CD14-positive monocyte (primary cell): ENCODE measurements around the gene RMND5B. TPM values are rescaled to one million over a fixed set of nuclear protein-coding genes. Genes with fewer than 3 reads are reported as not detected.

Experiments used
- DNase-seq, 3 donors: peaks; one replicate each; pipeline ENCODE4 v3.0.0-alpha.2; 2011 to 2022
- H2AFZ ChIP-seq: 2 replicates; pipeline ENCODE4 v1.6.0; 2012; ENCODE audit warnings: mild to moderate bottlenecking, low read depth, low read length, inconsistent platforms; ENCODE audit not compliant: insufficient read depth, poor library complexity, severe bottlenecking
- H3K27ac ChIP-seq, 2 donors: 1 replicate in 1 of 2; 2 replicates in 1 of 2; pipeline ENCODE4 v1.5.1; 2012 to 2013; ENCODE audit warnings: low read length in 2 of 2, control low read depth in 1 of 2, inconsistent platforms in 1 of 2, low read depth in 1 of 2, mild to moderate bottlenecking in 1 of 2
- H3K27me3 ChIP-seq, 2 donors: one replicate each; pipeline versions ENCODE4 v1.6.0 to v1.6.1; 2011 to 2013; ENCODE audit warnings: low read length in 2 of 2; ENCODE audit not compliant: control insufficient read depth in 2 of 2, insufficient read depth in 2 of 2
- H3K36me3 ChIP-seq, 2 donors: replicated peaks in 1 of 2; 1 replicate in 1 of 2; 2 replicates in 1 of 2; pipeline versions ENCODE4 v1.5.1 to v1.6.1; 2012 to 2013; ENCODE audit warnings: low read length in 2 of 2, control low read depth in 1 of 2, inconsistent platforms in 1 of 2, mild to moderate bottlenecking in 1 of 2; ENCODE audit not compliant: insufficient read depth in 2 of 2, control insufficient read depth in 1 of 2
- H3K4me1 ChIP-seq, 2 donors: 1 replicate in 1 of 2; 2 replicates in 1 of 2; pipeline versions ENCODE4 v1.5.1 to v1.6.1; 2012 to 2013; ENCODE audit warnings: low read length in 2 of 2, control low read depth in 1 of 2, inconsistent platforms in 1 of 2, mild to moderate bottlenecking in 1 of 2, moderate library complexity in 1 of 2; ENCODE audit not compliant: insufficient read depth in 2 of 2, control insufficient read depth in 1 of 2
- H3K4me2 ChIP-seq: replicated peaks from 2 replicates; pipeline ENCODE3; 2012; ENCODE audit warnings: low read length, moderate library complexity, mild to moderate bottlenecking; ENCODE audit not compliant: poor library complexity, severe bottlenecking; ENCODE audit errors: extremely low read depth
- H3K4me3 ChIP-seq, 3 experiments: fragments of 200-600 bp in 1 of 3; sonication (generic) in 1 of 3; replicated peaks in 1 of 3; 1 replicate in 2 of 3; 2 replicates in 1 of 3; pipeline ENCODE4 v1.5.1; 2011 to 2013; ENCODE audit warnings: low read length in 3 of 3, mild to moderate bottlenecking in 3 of 3, control low read depth in 2 of 3, low read depth in 2 of 3, inconsistent platforms in 1 of 3, moderate library complexity in 1 of 3
- H3K79me2 ChIP-seq: 2 replicates; pipeline ENCODE4 v1.6.0; 2012; ENCODE audit warnings: mild to moderate bottlenecking, control low read depth, inconsistent platforms, low read length, moderate library complexity; ENCODE audit not compliant: insufficient read depth
- H3K9ac ChIP-seq: 2 replicates; pipeline ENCODE4 v1.6.0; 2017; ENCODE audit warnings: low read length, mild to moderate bottlenecking; ENCODE audit not compliant: insufficient read depth, poor library complexity, severe bottlenecking
- H3K9me3 ChIP-seq, 2 donors: replicated peaks in 1 of 2; 1 replicate in 1 of 2; 2 replicates in 1 of 2; pipeline versions ENCODE4 v1.5.1 to v1.6.1; 2012 to 2013; ENCODE audit warnings: low read length in 2 of 2, control low read depth in 1 of 2; ENCODE audit not compliant: control insufficient read depth in 1 of 2, insufficient read depth in 1 of 2
- H4K20me1 ChIP-seq: 2 replicates; pipeline ENCODE4 v1.6.0; 2012; ENCODE audit warnings: mild to moderate bottlenecking, low read length, control low read depth, moderate library complexity; ENCODE audit not compliant: insufficient read depth
- H3K27ac Mint-ChIP-seq, 7 donors: one replicate each; pipeline ENCODE4 v1.8.0; 2020; ENCODE audit warnings: mild to moderate bottlenecking in 7 of 7, mixed read lengths in 7 of 7, moderate library complexity in 6 of 7, inconsistent platforms in 2 of 7
- H3K27me3 Mint-ChIP-seq, 3 donors: one replicate each; pipeline ENCODE4 v1.8.0; 2021 to 2022; ENCODE audit warnings: low read depth in 3 of 3, mild to moderate bottlenecking in 3 of 3, mixed read lengths in 3 of 3, moderate library complexity in 3 of 3, inconsistent platforms in 1 of 3
- H3K36me3 Mint-ChIP-seq, 2 donors: one replicate each; pipeline ENCODE4 v1.8.0; 2020; ENCODE audit warnings: mixed read lengths in 2 of 2, inconsistent platforms in 1 of 2, mild to moderate bottlenecking in 1 of 2
- H3K4me1 Mint-ChIP-seq: one replicate; pipeline ENCODE4 v1.8.0; 2020; ENCODE audit warnings: mild to moderate bottlenecking, mixed read lengths
- H3K4me3 Mint-ChIP-seq, 2 donors: one replicate each; pipeline ENCODE4 v1.8.0; 2020; ENCODE audit warnings: mild to moderate bottlenecking in 2 of 2, mixed read lengths in 2 of 2, moderate library complexity in 1 of 2
- H3K9me3 Mint-ChIP-seq, 7 donors: one replicate each; pipeline ENCODE4 v1.8.0; 2020 to 2022; ENCODE audit warnings: mixed read lengths in 7 of 7, mild to moderate bottlenecking in 6 of 7, moderate library complexity in 6 of 7, inconsistent platforms in 2 of 7
- WGBS: methylation state at CpG from one replicate; pipeline ENCODE4 v1.1.5; 2013; ENCODE audit warnings: missing lambda C conversion rate; ENCODE audit not compliant: insufficient coverage; 5-methylcytosine and 5-hydroxymethylcytosine counted together
- intact Hi-C, 2 donors: fragments of 100-400 bp; cut with micrococcal nuclease; formaldehyde crosslinking; loops; one replicate each; pipeline versions ENCODE4 v1.15.0 to v1.15.1; 2023
- polyA plus RNA-seq, 3 donors: library from polyadenylated mRNA; depleted of rRNA in 1 of 3; unstranded in 2 of 3; stranded (reverse) in 1 of 3; fragments of 300-500 nt in 2 of 3; fragments of >200 nt in 1 of 3; fragmentation: Illumina TruSeq in 2 of 3; gene quantifications; 1 replicate in 2 of 3; 2 replicates in 1 of 3; pipeline ENCODE4 v1.2.3, GENCODE V29; 2012 to 2021
- TF ChIP-seq, protein P1 (sequence below): fragments of 200-600 bp; IDR thresholded peaks from one replicate; pipeline ENCODE4 v1.8.0; 2022; ENCODE audit warnings: antibody characterized with exemption, mild to moderate bottlenecking

RMND5B gene
- polyA plus RNA-seq, 3 donors: 20.9 to 27.4 (median 23.9) TPM

DNA sequence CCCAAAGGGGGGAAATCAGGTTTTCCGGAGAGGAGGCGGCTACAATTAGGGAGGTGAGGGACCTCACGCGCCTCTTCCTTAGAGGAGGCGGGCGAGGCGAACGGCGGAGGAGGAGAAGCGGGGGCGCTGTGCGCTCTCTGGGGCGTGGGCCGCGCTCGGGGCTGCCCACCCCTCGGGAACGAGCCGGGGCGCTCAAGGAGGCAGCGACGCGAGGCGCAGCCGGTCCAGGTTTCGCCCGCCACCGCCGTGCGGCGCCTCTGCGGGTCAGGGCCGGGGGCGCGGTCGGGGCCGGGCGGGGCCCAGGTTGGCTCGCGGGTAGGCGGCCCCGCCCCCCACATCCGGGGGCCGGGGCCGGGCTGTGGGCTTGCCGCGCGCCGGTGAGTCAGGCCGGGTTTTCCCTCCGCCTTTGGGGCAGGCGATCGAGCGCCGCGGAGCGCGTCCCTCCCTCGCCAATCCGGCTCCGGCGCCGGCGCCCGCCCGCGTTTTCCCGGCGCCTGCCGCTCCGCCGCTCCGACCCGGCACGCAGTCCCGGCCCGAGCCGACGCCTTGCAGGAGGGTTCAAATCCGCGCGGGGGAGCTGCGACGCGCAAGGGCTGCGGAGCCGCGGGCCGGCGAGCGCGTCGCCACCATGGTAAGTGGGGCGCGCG is 17.6 kb upstream of the RMND5B start, which contains the start of gene N4BP3:
N4BP3 (plus strand) TSS at position 392 of the 647 bp plus-strand sequence. CDS start 6,052 bp downstream, outside the sequence.
- H3K79me2 ChIP-seq: no peaks in the 10 kb centered on the region
- H3K4me2 ChIP-seq: peak within 1 kb of the TSS; percentile 53
- H3K27ac ChIP-seq: no peak within 1 kb of the TSS
- no peak within 1 kb of the TSS for H3K9ac ChIP-seq
- under 1% methylated on average over 96 of the region's 96 CpGs for WGBS
- H3K4me1 ChIP-seq: peaks cover 15 to 29% of the 10 kb centered on the region in 2 donors
- no peaks in the 10 kb centered on the region for H3K36me3 Mint-ChIP-seq
- H3K36me3 ChIP-seq: no peaks in the 10 kb centered on the region
- peaks cover 32% of the 10 kb centered on the region for H3K4me1 Mint-ChIP-seq
- peaks cover 0 to 34% (median 11%) of the 10 kb centered on the region in 7 donors for H3K9me3 Mint-ChIP-seq
- TF ChIP-seq, protein P1, sequence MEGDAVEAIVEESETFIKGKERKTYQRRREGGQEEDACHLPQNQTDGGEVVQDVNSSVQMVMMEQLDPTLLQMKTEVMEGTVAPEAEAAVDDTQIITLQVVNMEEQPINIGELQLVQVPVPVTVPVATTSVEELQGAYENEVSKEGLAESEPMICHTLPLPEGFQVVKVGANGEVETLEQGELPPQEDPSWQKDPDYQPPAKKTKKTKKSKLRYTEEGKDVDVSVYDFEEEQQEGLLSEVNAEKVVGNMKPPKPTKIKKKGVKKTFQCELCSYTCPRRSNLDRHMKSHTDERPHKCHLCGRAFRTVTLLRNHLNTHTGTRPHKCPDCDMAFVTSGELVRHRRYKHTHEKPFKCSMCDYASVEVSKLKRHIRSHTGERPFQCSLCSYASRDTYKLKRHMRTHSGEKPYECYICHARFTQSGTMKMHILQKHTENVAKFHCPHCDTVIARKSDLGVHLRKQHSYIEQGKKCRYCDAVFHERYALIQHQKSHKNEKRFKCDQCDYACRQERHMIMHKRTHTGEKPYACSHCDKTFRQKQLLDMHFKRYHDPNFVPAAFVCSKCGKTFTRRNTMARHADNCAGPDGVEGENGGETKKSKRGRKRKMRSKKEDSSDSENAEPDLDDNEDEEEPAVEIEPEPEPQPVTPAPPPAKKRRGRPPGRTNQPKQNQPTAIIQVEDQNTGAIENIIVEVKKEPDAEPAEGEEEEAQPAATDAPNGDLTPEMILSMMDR: no peak
- peak within 1 kb of the TSS in 1 of 3 experiments; percentile 42 for H3K4me3 ChIP-seq
- H3K9me3 ChIP-seq: peaks cover 3 to 29% of the 10 kb centered on the region in 2 donors
- H2AFZ ChIP-seq: no peak within 1 kb of the TSS
- peak; percentile 35 to 69 (median 41) for DNase-seq
- peaks cover 48 to 83% of the 10 kb centered on the region in 2 donors for H3K27me3 ChIP-seq
- H4K20me1 ChIP-seq: no peaks in the 10 kb centered on the region
- H3K4me3 Mint-ChIP-seq: peak within 1 kb of the TSS; percentile 61 to 86
- peaks cover 73 to 88% (median 77%) of the 10 kb centered on the region in 3 donors for H3K27me3 Mint-ChIP-seq
- intact Hi-C loops: no loop called here
- peak within 1 kb of the TSS in 3 of 7 donors; percentile 6 to 55 (median 45) for H3K27ac Mint-ChIP-seq

DNA sequence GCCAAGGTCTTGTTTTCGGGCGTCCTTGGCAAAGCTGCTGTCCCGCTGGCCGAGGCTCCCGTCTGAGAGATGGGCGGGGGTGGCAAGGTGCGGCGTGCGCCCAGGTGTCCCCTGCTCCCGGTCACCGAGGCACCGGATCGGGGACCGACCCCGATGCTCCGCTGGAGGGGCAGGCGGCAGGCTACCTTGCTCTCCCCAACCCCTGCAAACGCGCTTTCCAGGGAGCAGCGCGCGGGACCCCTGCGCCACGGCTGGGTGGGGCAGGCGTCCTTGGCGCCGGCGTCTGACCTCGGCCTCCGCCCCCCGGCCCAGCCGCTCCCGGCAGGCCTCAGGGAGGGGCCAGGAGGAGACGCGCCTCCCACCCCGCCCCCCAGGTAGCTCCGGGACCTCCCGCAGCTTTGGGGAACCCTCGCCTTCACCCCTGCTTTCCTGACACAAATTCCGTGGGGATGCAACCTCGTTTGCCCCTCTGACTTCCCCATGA is 16.9 kb upstream of the RMND5B start:
- H3K36me3 ChIP-seq: no peaks in the 10 kb centered on the region
- under 1% methylated on average over 41 of the region's 41 CpGs for WGBS
- peaks cover 3 to 29% of the 10 kb centered on the region in 2 donors for H3K9me3 ChIP-seq
- Mint-ChIP-seq H3K4me1 (peaks cover 26% of the 10 kb centered on the region), H3K4me3 (peak overlapping the region; percentile 61 to 86), H3K27ac (peak overlapping the region in 3 of 7 donors; percentile 6 to 55 (median 45)), H3K9me3 (peaks cover 0 to 34% (median 11%) of the 10 kb centered on the region in 7 donors), H3K27me3 (peaks cover 68 to 88% (median 73%) of the 10 kb centered on the region in 3 donors), H3K36me3 (no peaks in the 10 kb centered on the region)
- H3K4me3 ChIP-seq: peak overlapping the region in 1 of 3 experiments; percentile 42
- intact Hi-C loops: no loop called here
- no peaks in the 10 kb centered on the region for H4K20me1 ChIP-seq
- H3K4me1 ChIP-seq: peaks cover 8 to 23% of the 10 kb centered on the region in 2 donors
- peaks cover 48 to 80% of the 10 kb centered on the region in 2 donors for H3K27me3 ChIP-seq
- H3K79me2 ChIP-seq: no peaks in the 10 kb centered on the region
- peak in 1 of 3 donors; percentile 2 for DNase-seq
- H3K9ac ChIP-seq: no peak overlapping the region
- TF ChIP-seq, protein P1: no peak
- no peak overlapping the region for H2AFZ ChIP-seq
- no peak overlapping the region for H3K27ac ChIP-seq
- H3K4me2 ChIP-seq: peak overlapping the region; percentile 53
